Common myeloid progenitor, CD34-positive (primary cell): ENCODE measurements around the gene CARM1.
A peak's percentile ranks its signal among the peaks of the same experiment; 100 is the strongest.

Experiments used
- CTCF ChIA-PET: fragments of 350-600 bp; sonication (Branson Sonifier 250); formaldehyde crosslinking; loops from one replicate; lab custom pipeline; 2021; ENCODE audit warnings: antibody characterized with exemption; lab: Charles Lee
- POLR2A ChIA-PET: fragments of 350-600 bp; sonication (Branson Sonifier 250); formaldehyde crosslinking; loops from one replicate; lab custom pipeline; 2021; ENCODE audit warnings: antibody characterized with exemption; lab: Charles Lee
- DNase-seq, 3 donors: peaks; one replicate each; pipeline versions ENCODE4 v3.0.0 to v3.0.0-alpha.2; 2013
- H3K27ac ChIP-seq, 2 experiments: 1 replicate in 1 of 2; 2 replicates in 1 of 2; pipeline ENCODE4 v1.7.0; 2013; ENCODE audit warnings: inconsistent platforms in 2 of 2, low read length in 2 of 2, mild to moderate bottlenecking in 2 of 2, low read depth in 1 of 2, moderate library complexity in 1 of 2; ENCODE audit not compliant: severe bottlenecking in 2 of 2, insufficient read depth in 1 of 2, poor library complexity in 1 of 2
- H3K27me3 ChIP-seq, 5 experiments: replicated peaks in 2 of 5; 1 replicate in 3 of 5; 2 replicates in 2 of 5; pipeline versions ENCODE4 v1.6.1 to v1.7.0; 2013; ENCODE audit warnings: low read length in 4 of 5, mild to moderate bottlenecking in 2 of 5, moderate library complexity in 2 of 5, inconsistent platforms in 1 of 5; ENCODE audit not compliant: insufficient read depth in 5 of 5, control insufficient read depth in 4 of 5
- H3K36me3 ChIP-seq, 4 experiments: 1 replicate in 2 of 4; 2 replicates in 2 of 4; pipeline versions ENCODE4 v1.6.1 to v1.7.0; 2013; ENCODE audit warnings: low read length in 3 of 4, control low read depth in 1 of 4, mild to moderate bottlenecking in 1 of 4; ENCODE audit not compliant: control insufficient read depth in 4 of 4, insufficient read depth in 4 of 4
- H3K4me1 ChIP-seq, 4 experiments: 1 replicate in 3 of 4; 2 replicates in 1 of 4; pipeline versions ENCODE4 v1.6.1 to v1.7.1; 2013; ENCODE audit warnings: low read length in 3 of 4, mild to moderate bottlenecking in 3 of 4, control low read depth in 1 of 4, inconsistent platforms in 1 of 4, moderate library complexity in 1 of 4; ENCODE audit not compliant: control insufficient read depth in 4 of 4, insufficient read depth in 4 of 4; ENCODE audit errors: control extremely low read depth in 1 of 4
- H3K4me3 ChIP-seq, 7 experiments: 1 replicate in 4 of 7; 2 replicates in 3 of 7; pipeline versions ENCODE4 v1.5.1 to v1.7.0; 2013; ENCODE audit warnings: mild to moderate bottlenecking in 7 of 7, low read length in 6 of 7, moderate library complexity in 6 of 7, inconsistent platforms in 2 of 7, low read depth in 2 of 7, control low read depth in 1 of 7; ENCODE audit not compliant: insufficient read depth in 4 of 7, control insufficient read depth in 1 of 7; ENCODE audit errors: extremely low read depth in 1 of 7
- H3K9me3 ChIP-seq, 5 experiments: 1 replicate in 4 of 5; 2 replicates in 1 of 5; pipeline versions ENCODE4 v1.6.1 to v1.7.1; 2013; ENCODE audit warnings: low read length in 4 of 5, mild to moderate bottlenecking in 2 of 5, inconsistent platforms in 1 of 5, low read depth in 1 of 5, moderate library complexity in 1 of 5; ENCODE audit not compliant: control insufficient read depth in 4 of 5, insufficient read depth in 2 of 5; ENCODE audit errors: control extremely low read depth in 1 of 5
- WGBS: methylation state at CpG from one replicate; pipeline ENCODE4 v1.1.5; 2013; ENCODE audit not compliant: insufficient coverage; 5-methylcytosine and 5-hydroxymethylcytosine counted together

Gene CARM1

GRCh38 chr19:10968527-10969135 lies 97.3 kb downstream of the CARM1 start:
- 86% methylated on average over 8 of the region's 10 CpGs for WGBS
- DNase-seq: peak in 2 of 3 donors; percentile 16 to 21
- ChIA-PET POLR2A (interaction anchor here (0.6 kb wide), 1 partner anchor 489 kb away, joined by 4 read pairs; no protein-coding TSS in a partner anchor), CTCF (interaction anchor here (0.7 to 1.4 kb wide), 2 partner anchors 16 to 33 kb away, joined by 3 to 5 read pairs; no protein-coding TSS in a partner anchor)
- no peaks in the 10 kb centered on the region for H3K27me3 ChIP-seq
- H3K4me1 ChIP-seq: peaks cover 0 to 7% (median 4%) of the 10 kb centered on the region in 4 experiments
- peak overlapping the region in 1 of 2 experiments; percentile 43 for H3K27ac ChIP-seq
- H3K36me3 ChIP-seq: peaks cover 0 to 3% (median 0%) of the 10 kb centered on the region in 4 experiments
- no peak overlapping the region for H3K4me3 ChIP-seq
- H3K9me3 ChIP-seq: no peaks in the 10 kb centered on the region

GRCh38 chr19:10971107-10971726 lies 99.9 kb downstream of the CARM1 start:
- no peak overlapping the region for H3K4me3 ChIP-seq
- peaks cover 0 to 5% (median 4%) of the 10 kb centered on the region in 4 experiments for H3K4me1 ChIP-seq
- DNase-seq: no peak
- H3K27ac ChIP-seq: no peak overlapping the region
- CTCF ChIA-PET: interaction anchor here (0.6 kb wide), 1 partner anchor 84 kb away, joined by 4 read pairs; no protein-coding TSS in a partner anchor
- H3K27me3 ChIP-seq: no peaks in the 10 kb centered on the region
- 97% methylated on average over 4 of the region's 8 CpGs for WGBS
- POLR2A ChIA-PET: no interaction called here
- no peaks in the 10 kb centered on the region for H3K9me3 ChIP-seq
- peaks cover 0 to 3% (median 0%) of the 10 kb centered on the region in 4 experiments for H3K36me3 ChIP-seq
